Neural progenitor cell (in vitro differentiated cells): ENCODE data around the gene DMAC2. TPM values are rescaled to one million over a fixed set of nuclear protein-coding genes. Genes with fewer than 3 reads are reported as not detected.

Experiments used
- DNase-seq: peaks from one replicate; pipeline ENCODE4 v3.0.0-alpha.2; 2016; ENCODE audit warnings: low spot score
- H2AFZ ChIP-seq: fragments of 200-600 bp; sonication (generic); replicated peaks from 2 replicates; pipeline ENCODE4 v1.6.1; 2016; ENCODE audit warnings: antibody characterized with exemption
- H3F3A ChIP-seq: fragments of 200-600 bp; sonication (generic); 2 replicates; pipeline ENCODE4 v1.6.1; 2016; ENCODE audit warnings: antibody characterized with exemption, low read depth
- H3K27ac ChIP-seq: fragments of 200-600 bp; sonication (generic); 2 replicates; pipeline ENCODE4 v1.5.1; 2016; ENCODE audit warnings: mild to moderate bottlenecking
- H3K27me3 ChIP-seq: fragments of 200-600 bp; sonication (generic); 2 replicates; pipeline ENCODE4 v1.6.1; 2016; ENCODE audit warnings: mild to moderate bottlenecking, moderate library complexity
- H3K36me3 ChIP-seq: fragments of 200-600 bp; sonication (generic); 2 replicates; pipeline ENCODE4 v1.5.1; 2016
- H3K4me1 ChIP-seq: fragments of 200-600 bp; sonication (generic); 2 replicates; pipeline ENCODE4 v1.6.1; 2016; ENCODE audit warnings: mixed run types
- H3K4me2 ChIP-seq: fragments of 200-600 bp; sonication (generic); 2 replicates; pipeline ENCODE4 v1.6.1; 2016
- H3K4me3 ChIP-seq: fragments of 200-600 bp; sonication (generic); 2 replicates; pipeline ENCODE4 v1.5.1; 2016
- H3K79me2 ChIP-seq: fragments of 200-600 bp; sonication (generic); 2 replicates; pipeline ENCODE4 v1.6.1; 2016; ENCODE audit warnings: low read depth
- H3K9ac ChIP-seq: fragments of 200-600 bp; sonication (generic); 2 replicates; pipeline ENCODE4 v1.6.1; 2016
- H3K9me3 ChIP-seq: fragments of 200-600 bp; sonication (generic); 2 replicates; pipeline ENCODE4 v1.5.1; 2016; ENCODE audit warnings: low read depth
- H4K20me1 ChIP-seq: fragments of 200-600 bp; sonication (generic); 2 replicates; pipeline ENCODE4 v1.6.1; 2016; ENCODE audit warnings: low read depth
- H3K27ac Mint-ChIP-seq: 3 replicates; pipeline ENCODE4 v1.8.0; 2021; ENCODE audit warnings: mixed read lengths
- H3K27me3 Mint-ChIP-seq: 2 replicates; pipeline ENCODE4 v1.8.0; 2022; ENCODE audit warnings: low read depth, mild to moderate bottlenecking, inconsistent platforms, moderate library complexity, mixed read lengths; ENCODE audit not compliant: insufficient read depth
- H3K36me3 Mint-ChIP-seq: 3 replicates; pipeline ENCODE4 v1.8.0; 2021; ENCODE audit warnings: mixed read lengths
- H3K4me1 Mint-ChIP-seq: 3 replicates; pipeline ENCODE4 v1.8.0; 2021; ENCODE audit warnings: mixed read lengths
- H3K4me3 Mint-ChIP-seq: 3 replicates; pipeline ENCODE4 v1.8.0; 2021; ENCODE audit warnings: mild to moderate bottlenecking, moderate library complexity, mixed read lengths
- H3K9me3 Mint-ChIP-seq: 3 replicates; pipeline ENCODE4 v1.8.0; 2020; ENCODE audit warnings: mixed read lengths
- CTCF ChIP-seq: fragments of 200-600 bp; sonication (generic); IDR thresholded peaks from 2 replicates; pipeline ENCODE4 v1.5.1; 2017; ENCODE audit warnings: antibody characterized with exemption, mild to moderate bottlenecking
- EZH2 ChIP-seq: fragments of 200-600 bp; sonication (generic); IDR thresholded peaks from 2 replicates; pipeline ENCODE4 v1.6.1; 2017; ENCODE audit warnings: antibody characterized with exemption, mild to moderate bottlenecking, moderate library complexity
- EZH2phosphoT487 ChIP-seq: fragments of 200-600 bp; sonication (generic); IDR thresholded peaks from 2 replicates; pipeline ENCODE4 v1.6.1; 2017; ENCODE audit warnings: antibody characterized with exemption
- total RNA-seq: library from RNA; depleted of rRNA; stranded (reverse); fragments of >200 nt; gene quantifications from 2 replicates; pipeline ENCODE4 v1.2.3, GENCODE V29; 2015; ENCODE audit warnings: low replicate concordance

The DMAC2 gene
- total RNA-seq, 1 donor from 2014 or later = 39.8 TPM

GRCh38 chr19:41457241-41457640 is 17.5 kb upstream of the DMAC2 start:
- Histone ChIP-seq H2AFZ (no peak overlapping the region), H3K79me2 (no peaks in the 10 kb centered on the region), H3K4me2 (no peak overlapping the region), H3K27me3 (no peaks in the 10 kb centered on the region), H3K4me3 (no peak overlapping the region), H3F3A (no peaks in the 10 kb centered on the region), H3K36me3 (no peaks in the 10 kb centered on the region), H3K27ac (no peak overlapping the region), H3K9ac (no peak overlapping the region), H3K4me1 (no peaks in the 10 kb centered on the region), H3K9me3 (no peaks in the 10 kb centered on the region), H4K20me1 (no peaks in the 10 kb centered on the region)
- Mint-ChIP-seq H3K27ac (no peak overlapping the region), H3K36me3 (no peaks in the 10 kb centered on the region), H3K9me3 (peaks cover 3% of the 10 kb centered on the region), H3K4me3 (no peak overlapping the region), H3K4me1 (no peaks in the 10 kb centered on the region), H3K27me3 (peaks cover 14% of the 10 kb centered on the region)
- no peak for DNase-seq
- no peak for TF ChIP-seq EZH2
- no peak for TF ChIP-seq EZH2phosphoT487
- TF ChIP-seq CTCF = no peak

- H3K9me3 Mint-ChIP-seq = no peaks in the 10 kb centered on the region
Measured at GRCh38 chr19:41456342-41456918, 16.7 kb upstream of the DMAC2 start.

GRCh38 chr19:41455936-41456335 is 16.2 kb upstream of the DMAC2 start:
- H3K9me3 ChIP-seq = no peaks in the 10 kb centered on the region
- no peak overlapping the region for H3K4me2 ChIP-seq
- Mint-ChIP-seq H3K9me3 (no peaks in the 10 kb centered on the region), H3K36me3 (no peaks in the 10 kb centered on the region), H3K27me3 (peaks cover 11% of the 10 kb centered on the region), H3K4me3 (no peak overlapping the region), H3K27ac (no peak overlapping the region), H3K4me1 (no peaks in the 10 kb centered on the region)
- DNase-seq = no peak
- H3K27ac ChIP-seq = no peak overlapping the region
- H3K27me3 ChIP-seq = no peaks in the 10 kb centered on the region
- no peak for TF ChIP-seq EZH2phosphoT487
- TF ChIP-seq EZH2 = no peak
- no peak for TF ChIP-seq CTCF
- no peaks in the 10 kb centered on the region for H3K79me2 ChIP-seq
- H3K4me3 ChIP-seq = no peak overlapping the region
- no peaks in the 10 kb centered on the region for H4K20me1 ChIP-seq
- H2AFZ ChIP-seq = no peak overlapping the region
- H3F3A ChIP-seq = no peaks in the 10 kb centered on the region
- H3K9ac ChIP-seq = no peak overlapping the region
- no peaks in the 10 kb centered on the region for H3K4me1 ChIP-seq
- no peaks in the 10 kb centered on the region for H3K36me3 ChIP-seq

More at GRCh38 chr19:41456342-41456918, 16.7 kb upstream of the DMAC2 start:
- Histone ChIP-seq H3K9ac (no peak overlapping the region), H3K9me3 (no peaks in the 10 kb centered on the region), H2AFZ (no peak overlapping the region), H3K27me3 (no peaks in the 10 kb centered on the region), H3K4me3 (no peak overlapping the region), H3K27ac (no peak overlapping the region), H3K79me2 (no peaks in the 10 kb centered on the region), H3K4me2 (no peak overlapping the region), H3F3A (no peaks in the 10 kb centered on the region), H3K4me1 (no peaks in the 10 kb centered on the region), H3K36me3 (no peaks in the 10 kb centered on the region), H4K20me1 (no peaks in the 10 kb centered on the region)
- H3K27ac Mint-ChIP-seq = no peak overlapping the region
- H3K4me3 Mint-ChIP-seq = no peak overlapping the region
- no peak for TF ChIP-seq EZH2phosphoT487
- no peak for TF ChIP-seq EZH2
- no peak for TF ChIP-seq CTCF
- H3K36me3 Mint-ChIP-seq = no peaks in the 10 kb centered on the region
- no peak for DNase-seq
- peaks cover 11% of the 10 kb centered on the region for H3K27me3 Mint-ChIP-seq
- no peaks in the 10 kb centered on the region for H3K4me1 Mint-ChIP-seq
